Neural cell (in vitro differentiated cells): ENCODE data around the gene MARK1. TPM values are rescaled to one million over a fixed set of nuclear protein-coding genes. Genes with fewer than 3 reads are reported as not detected.

Source experiments
- H2AFZ ChIP-seq: fragments of 200-600, 300-800 bp; sonication (generic), shearing (Covaris generic); 2 replicates; pipeline ENCODE4 v1.6.0; 2014; ENCODE audit warnings: low read depth, mild to moderate bottlenecking, antibody characterized with exemption, low read length, moderate library complexity
- H3F3A ChIP-seq: fragments of 200-600 bp; shearing (Covaris generic); 2 replicates; pipeline ENCODE4 v1.6.1; 2016; ENCODE audit warnings: mild to moderate bottlenecking, moderate library complexity, mixed read lengths, antibody characterized with exemption, low read length; ENCODE audit not compliant: insufficient read depth, poor library complexity, severe bottlenecking
- H3K27ac ChIP-seq: fragments of 200-600, 300-800 bp; sonication (generic), shearing (Covaris generic); 2 replicates; pipeline ENCODE4 v1.5.1; 2014; ENCODE audit warnings: mild to moderate bottlenecking, low read length, moderate library complexity
- H3K27me3 ChIP-seq: fragments of 300-800, 200-600 bp; sonication (generic), shearing (Covaris generic); 2 replicates; pipeline ENCODE4 v1.6.0; 2014; ENCODE audit warnings: mild to moderate bottlenecking, low read depth, low read length, moderate library complexity; ENCODE audit not compliant: insufficient read depth
- H3K36me3 ChIP-seq: fragments of 300-800, 200-600 bp; sonication (generic), shearing (Covaris generic); 2 replicates; pipeline ENCODE4 v1.5.1; 2014; ENCODE audit warnings: mild to moderate bottlenecking, antibody characterized with exemption, low read length, moderate library complexity; ENCODE audit not compliant: insufficient read depth
- H3K4me2 ChIP-seq: fragments of 300-800, 200-600 bp; sonication (generic), shearing (Covaris generic); 2 replicates; pipeline ENCODE4 v1.6.0; 2014; ENCODE audit warnings: mild to moderate bottlenecking, low read length
- H3K4me3 ChIP-seq: fragments of 300-800, 200-600 bp; sonication (generic), shearing (Covaris generic); 2 replicates; pipeline ENCODE4 v1.5.1; 2014; ENCODE audit warnings: mild to moderate bottlenecking, low read length, moderate library complexity
- H3K79me2 ChIP-seq: fragments of 200-600 bp; shearing (Covaris generic); replicated peaks from 2 replicates; pipeline ENCODE4 v1.6.0; 2014; ENCODE audit warnings: mild to moderate bottlenecking, low read length, moderate library complexity; ENCODE audit not compliant: insufficient read depth
- H3K9ac ChIP-seq: fragments of 300-800, 200-600 bp; sonication (generic), shearing (Covaris generic); 2 replicates; pipeline ENCODE4 v1.6.1; 2016; ENCODE audit warnings: mild to moderate bottlenecking, low read length, mixed read lengths
- H3K9me2 ChIP-seq: fragments of 200-600 bp; shearing (Covaris generic); 2 replicates; pipeline ENCODE4 v1.6.1; 2016; ENCODE audit warnings: mild to moderate bottlenecking, low read length, mixed read lengths; ENCODE audit not compliant: insufficient read depth
- H3K9me3 ChIP-seq: fragments of 200-600, 300-800 bp; sonication (generic), shearing (Covaris generic); 2 replicates; pipeline ENCODE4 v1.6.1; 2016; ENCODE audit warnings: mild to moderate bottlenecking, mixed run types, low read length, moderate library complexity, mixed read lengths
- H4K20me1 ChIP-seq: fragments of 200-600 bp; shearing (Covaris generic); 2 replicates; pipeline ENCODE4 v1.6.1; 2016; ENCODE audit warnings: mild to moderate bottlenecking, mixed run types; ENCODE audit not compliant: insufficient read depth
- EP300 ChIP-seq: fragments of 450-650 bp; conservative IDR thresholded peaks from 2 replicates; pipeline ENCODE4 v1.6.1; 2014; ENCODE audit warnings: antibody characterized with exemption, mild to moderate bottlenecking, moderate library complexity; ENCODE audit not compliant: poor library complexity, severe bottlenecking
- EZH2 ChIP-seq: fragments of 200-600, 300-800 bp; shearing (Covaris generic), sonication (generic); IDR thresholded peaks from 2 replicates; pipeline ENCODE4 v1.6.1; 2014; ENCODE audit warnings: antibody characterized with exemption, low read length, borderline replicate concordance, mild to moderate bottlenecking; ENCODE audit not compliant: insufficient read depth, poor library complexity, severe bottlenecking
- MXI1 ChIP-seq: fragments of 450-650 bp; conservative IDR thresholded peaks from 2 replicates; pipeline ENCODE4 v1.6.1; 2014; ENCODE audit warnings: antibody characterized with exemption, mild to moderate bottlenecking; ENCODE audit not compliant: poor library complexity, severe bottlenecking
- POLR2AphosphoS5 ChIP-seq: IDR thresholded peaks from 2 replicates; pipeline ENCODE4 v1.6.1; 2012
- RAD21 ChIP-seq: fragments of 450-650 bp; conservative IDR thresholded peaks from 2 replicates; pipeline ENCODE4 v1.6.1; 2014; ENCODE audit warnings: antibody characterized with exemption, mild to moderate bottlenecking, moderate library complexity
- SMC3 ChIP-seq: fragments of 450-650 bp; conservative IDR thresholded peaks from 2 replicates; pipeline ENCODE4 v1.6.1; 2014; ENCODE audit warnings: antibody characterized with exemption, mild to moderate bottlenecking, moderate library complexity; ENCODE audit not compliant: poor library complexity
- TAF1 ChIP-seq: IDR thresholded peaks from 2 replicates; pipeline ENCODE4 v1.6.1; 2012; ENCODE audit warnings: low read depth
- polyA plus RNA-seq: library from polyadenylated mRNA; depleted of rRNA; stranded (reverse); fragments of >200 nt; gene quantifications from 2 replicates; pipeline ENCODE4 v1.2.3, GENCODE V29; 2014
- TF ChIP-seq, protein P1 (sequence below): fragments of 450-650 bp; IDR thresholded peaks from 2 replicates; pipeline ENCODE4 v1.5.1; 2014; ENCODE audit warnings: antibody characterized with exemption, mild to moderate bottlenecking, moderate library complexity; ENCODE audit not compliant: poor library complexity, severe bottlenecking
- TF ChIP-seq, protein P2 (sequence below): IDR thresholded peaks from 2 replicates; pipeline ENCODE4 v1.6.1; 2012; ENCODE audit warnings: borderline replicate concordance

The MARK1 gene
- polyA plus RNA-seq, 1 donor from 2014 or later, result 38.6 TPM

DNA sequence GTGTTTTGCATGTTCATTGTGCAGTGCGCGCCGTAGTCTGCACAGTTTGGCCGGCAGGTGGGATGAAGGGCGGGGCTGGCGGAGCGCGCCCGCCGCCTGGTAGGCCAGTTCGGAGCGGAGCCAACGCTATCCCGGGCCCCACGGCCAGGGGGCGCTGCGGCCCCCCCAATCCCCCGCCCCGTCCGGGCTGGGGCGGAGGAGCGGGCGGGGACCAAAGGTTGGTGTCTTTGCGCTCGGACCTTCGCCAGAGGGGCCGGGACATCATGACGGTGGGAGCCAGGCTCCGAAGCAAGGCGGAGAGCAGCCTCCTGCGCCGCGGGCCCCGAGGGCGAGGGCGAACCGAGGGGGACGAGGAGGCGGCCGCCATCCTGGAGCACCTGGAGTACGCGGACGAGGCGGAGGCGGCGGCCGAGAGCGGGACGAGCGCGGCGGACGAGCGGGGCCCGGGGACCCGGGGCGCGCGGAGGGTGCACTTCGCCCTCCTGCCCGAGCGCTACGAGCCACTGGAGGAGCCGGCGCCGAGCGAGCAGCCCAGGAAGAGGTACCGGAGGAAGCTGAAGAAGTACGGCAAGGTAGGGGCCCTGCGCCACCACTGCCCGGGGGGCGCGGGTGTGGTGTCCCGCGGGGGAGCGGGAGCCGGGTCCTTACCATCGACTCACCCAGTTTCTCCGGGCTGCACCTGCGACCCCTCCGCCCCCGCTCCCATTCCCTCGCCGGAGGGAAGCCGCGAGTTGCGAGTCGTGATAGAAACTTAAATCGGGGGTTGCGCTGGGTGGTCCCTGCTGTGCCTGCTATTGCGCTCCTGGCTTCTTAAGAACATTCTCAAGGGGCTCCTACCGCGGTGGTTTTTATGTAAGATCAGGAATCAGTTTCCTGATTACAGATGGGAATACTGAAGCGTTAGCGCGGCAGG, 162.5 kb downstream of the MARK1 start, which contains the start of gene C1orf115:
C1orf115 (plus strand) TSS at position 224 of the 913 bp plus-strand sequence; CDS start at position 264, 40 bp downstream.
- Histone ChIP-seq H3K4me2 (no peak within 1 kb of the TSS), H3K9me2 (no peaks in the 10 kb centered on the region), H2AFZ (no peak within 1 kb of the TSS), H3K79me2 (no peaks in the 10 kb centered on the region), H3K36me3 (no peaks in the 10 kb centered on the region), H4K20me1 (no peaks in the 10 kb centered on the region), H3K27me3 (peaks cover 30% of the 10 kb centered on the region), H3K9ac (peak within 1 kb of the TSS; percentile 28), H3K9me3 (no peaks in the 10 kb centered on the region), H3K4me3 (peak within 1 kb of the TSS; percentile 69), H3K27ac (no peak within 1 kb of the TSS), H3F3A (no peaks in the 10 kb centered on the region)
- peak; percentile 46 for TF ChIP-seq RAD21
- peak; percentile 64 for TF ChIP-seq SMC3
- TF ChIP-seq EP300, result no peak
- TF ChIP-seq, protein P1, sequence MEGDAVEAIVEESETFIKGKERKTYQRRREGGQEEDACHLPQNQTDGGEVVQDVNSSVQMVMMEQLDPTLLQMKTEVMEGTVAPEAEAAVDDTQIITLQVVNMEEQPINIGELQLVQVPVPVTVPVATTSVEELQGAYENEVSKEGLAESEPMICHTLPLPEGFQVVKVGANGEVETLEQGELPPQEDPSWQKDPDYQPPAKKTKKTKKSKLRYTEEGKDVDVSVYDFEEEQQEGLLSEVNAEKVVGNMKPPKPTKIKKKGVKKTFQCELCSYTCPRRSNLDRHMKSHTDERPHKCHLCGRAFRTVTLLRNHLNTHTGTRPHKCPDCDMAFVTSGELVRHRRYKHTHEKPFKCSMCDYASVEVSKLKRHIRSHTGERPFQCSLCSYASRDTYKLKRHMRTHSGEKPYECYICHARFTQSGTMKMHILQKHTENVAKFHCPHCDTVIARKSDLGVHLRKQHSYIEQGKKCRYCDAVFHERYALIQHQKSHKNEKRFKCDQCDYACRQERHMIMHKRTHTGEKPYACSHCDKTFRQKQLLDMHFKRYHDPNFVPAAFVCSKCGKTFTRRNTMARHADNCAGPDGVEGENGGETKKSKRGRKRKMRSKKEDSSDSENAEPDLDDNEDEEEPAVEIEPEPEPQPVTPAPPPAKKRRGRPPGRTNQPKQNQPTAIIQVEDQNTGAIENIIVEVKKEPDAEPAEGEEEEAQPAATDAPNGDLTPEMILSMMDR, result peak; percentile 95

DNA sequence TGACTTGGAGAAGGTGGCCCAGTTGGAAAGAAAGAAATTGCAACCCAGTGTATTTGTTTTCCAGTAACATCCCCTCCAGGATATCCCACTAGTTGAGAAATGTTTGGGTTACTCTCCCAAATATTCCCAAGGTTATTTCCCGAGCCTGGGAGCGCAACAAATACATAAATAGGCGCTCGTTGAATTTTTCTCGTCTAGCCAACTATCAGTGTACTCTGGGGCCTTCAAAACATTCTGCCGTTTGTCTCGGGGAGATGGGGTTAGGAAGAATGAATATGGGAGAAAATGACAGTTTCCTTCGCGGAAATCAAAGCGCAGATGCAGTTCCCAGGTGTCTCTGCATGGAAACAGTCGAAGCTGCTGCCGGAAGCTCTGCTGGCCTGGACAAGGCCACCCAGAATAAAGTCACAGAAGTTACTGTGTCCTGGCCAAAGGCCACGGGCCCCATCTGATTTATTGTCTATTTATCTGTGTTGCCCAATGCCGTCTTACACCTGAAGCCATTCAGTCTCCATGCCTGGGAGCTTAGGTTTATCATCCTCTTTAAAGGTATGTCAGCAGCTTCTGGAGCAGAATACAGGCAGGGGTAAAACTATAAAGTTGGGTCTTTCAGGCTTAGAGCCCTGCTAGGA, 163.2 kb downstream of the MARK1 start:
- H3K4me3 ChIP-seq, result peak overlapping the region; percentile 69
- no peaks in the 10 kb centered on the region for H4K20me1 ChIP-seq
- H3K27me3 ChIP-seq, result peaks cover 30% of the 10 kb centered on the region
- TF ChIP-seq RAD21 (no peak), SMC3 (no peak), EZH2 (no peak), TAF1 (no peak), MXI1 (no peak), EP300 (no peak), POLR2AphosphoS5 (no peak)
- TF ChIP-seq, protein P2, sequence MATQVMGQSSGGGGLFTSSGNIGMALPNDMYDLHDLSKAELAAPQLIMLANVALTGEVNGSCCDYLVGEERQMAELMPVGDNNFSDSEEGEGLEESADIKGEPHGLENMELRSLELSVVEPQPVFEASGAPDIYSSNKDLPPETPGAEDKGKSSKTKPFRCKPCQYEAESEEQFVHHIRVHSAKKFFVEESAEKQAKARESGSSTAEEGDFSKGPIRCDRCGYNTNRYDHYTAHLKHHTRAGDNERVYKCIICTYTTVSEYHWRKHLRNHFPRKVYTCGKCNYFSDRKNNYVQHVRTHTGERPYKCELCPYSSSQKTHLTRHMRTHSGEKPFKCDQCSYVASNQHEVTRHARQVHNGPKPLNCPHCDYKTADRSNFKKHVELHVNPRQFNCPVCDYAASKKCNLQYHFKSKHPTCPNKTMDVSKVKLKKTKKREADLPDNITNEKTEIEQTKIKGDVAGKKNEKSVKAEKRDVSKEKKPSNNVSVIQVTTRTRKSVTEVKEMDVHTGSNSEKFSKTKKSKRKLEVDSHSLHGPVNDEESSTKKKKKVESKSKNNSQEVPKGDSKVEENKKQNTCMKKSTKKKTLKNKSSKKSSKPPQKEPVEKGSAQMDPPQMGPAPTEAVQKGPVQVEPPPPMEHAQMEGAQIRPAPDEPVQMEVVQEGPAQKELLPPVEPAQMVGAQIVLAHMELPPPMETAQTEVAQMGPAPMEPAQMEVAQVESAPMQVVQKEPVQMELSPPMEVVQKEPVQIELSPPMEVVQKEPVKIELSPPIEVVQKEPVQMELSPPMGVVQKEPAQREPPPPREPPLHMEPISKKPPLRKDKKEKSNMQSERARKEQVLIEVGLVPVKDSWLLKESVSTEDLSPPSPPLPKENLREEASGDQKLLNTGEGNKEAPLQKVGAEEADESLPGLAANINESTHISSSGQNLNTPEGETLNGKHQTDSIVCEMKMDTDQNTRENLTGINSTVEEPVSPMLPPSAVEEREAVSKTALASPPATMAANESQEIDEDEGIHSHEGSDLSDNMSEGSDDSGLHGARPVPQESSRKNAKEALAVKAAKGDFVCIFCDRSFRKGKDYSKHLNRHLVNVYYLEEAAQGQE, result no peak
- TF ChIP-seq, protein P1, result no peak
- no peaks in the 10 kb centered on the region for H3K9me3 ChIP-seq
- no peaks in the 10 kb centered on the region for H3K79me2 ChIP-seq
- H3F3A ChIP-seq, result no peaks in the 10 kb centered on the region
- no peak overlapping the region for H3K9ac ChIP-seq
- H2AFZ ChIP-seq, result no peak overlapping the region
- no peak overlapping the region for H3K4me2 ChIP-seq
- no peak overlapping the region for H3K27ac ChIP-seq
- no peaks in the 10 kb centered on the region for H3K36me3 ChIP-seq
- H3K9me2 ChIP-seq, result no peaks in the 10 kb centered on the region
